CD4-positive, alpha-beta T cell treated with Interleukin-15 for 4 hours (primary cell): ENCODE measurements around the gene PGK2.

Experiments
- DNase-seq: peaks from one replicate; pipeline ENCODE4 v3.0.0-alpha.2; 2020; ENCODE audit warnings: low spot score

Gene PGK2

DNA sequence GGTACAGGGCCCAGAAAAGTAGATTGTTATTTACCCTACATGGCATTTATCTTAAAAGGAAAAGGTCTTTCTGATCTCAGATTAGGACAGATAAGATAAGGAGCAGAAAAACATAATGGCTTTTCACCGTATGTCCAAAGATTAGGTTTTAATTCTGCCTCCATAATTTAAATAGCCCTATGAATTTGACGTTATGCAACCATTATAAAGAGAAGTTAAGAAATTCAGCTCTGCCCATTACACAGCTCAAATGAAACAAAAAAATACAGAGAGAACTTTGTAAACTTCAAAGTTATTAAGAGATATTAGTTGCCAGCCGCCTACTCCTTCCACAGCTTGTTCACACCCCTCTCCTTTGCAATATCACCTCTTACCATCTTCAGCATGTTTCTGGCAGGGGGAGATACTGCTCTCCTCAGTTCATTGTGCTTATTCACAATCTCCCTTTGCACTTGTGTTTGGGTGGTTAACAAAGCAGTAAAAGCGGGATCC is 51.0 kb downstream of the PGK2 start:
- DNase-seq = no peak
